K562 (cell line): Measurements from ENCODE around the gene RACK1. TPM values are rescaled to one million over a fixed set of nuclear protein-coding genes. Genes with fewer than 3 reads are reported as not detected.
A peak's percentile ranks its signal among the peaks of the same experiment; 100 is the strongest.

Experiments
- BRD9 ChIP-seq: fragments of 450-650 bp; IDR thresholded peaks from 2 replicates; pipeline ENCODE4 v1.6.1; 2018; ENCODE audit warnings: low read depth; ENCODE audit not compliant: partially characterized antibody
- CTBP1 ChIP-seq: fragments of 450-650 bp; IDR thresholded peaks from 2 replicates; pipeline ENCODE4 v1.6.1; 2016; ENCODE audit warnings: borderline replicate concordance
- HNRNPK ChIP-seq: fragments of 200-400 bp; formaldehyde crosslinking; IDR thresholded peaks from one replicate; pipeline ENCODE4 v1.6.1; 2018; ENCODE audit warnings: mild to moderate bottlenecking, low read depth, low read length; ENCODE audit not compliant: poor library complexity, severe bottlenecking
- KLF6 ChIP-seq: fragments of 250-450 bp; sonication (Bioruptor Pico); IDR thresholded peaks from 2 replicates; pipeline ENCODE4 v1.4.0; 2020; ENCODE audit warnings: mild to moderate bottlenecking, moderate library complexity, borderline replicate concordance
- NFIC ChIP-seq: fragments of 450-650 bp; IDR thresholded peaks from 2 replicates; pipeline ENCODE4 v1.6.1; 2017; ENCODE audit warnings: mild to moderate bottlenecking, inconsistent platforms
- NR4A1 ChIP-seq, 2 experiments: fragments of 250-450 bp in 1 of 2; fragments of 450-650 bp in 1 of 2; sonication (Bioruptor Pico) in 1 of 2; IDR thresholded peaks; 2 replicates each; pipeline versions ENCODE4 v1.4.0 to v1.6.1; 2016 to 2020; ENCODE audit warnings: mild to moderate bottlenecking in 2 of 2, missing compliant biosample characterization in 1 of 2, missing genetic modification characterization in 1 of 2, moderate library complexity in 1 of 2
- NUFIP1 ChIP-seq: fragments of 450-650 bp; IDR thresholded peaks from 2 replicates; pipeline ENCODE4 v1.6.1; 2018; ENCODE audit not compliant: partially characterized antibody
- PHTF2 ChIP-seq: fragments of 250-450 bp; sonication (Bioruptor Pico); IDR thresholded peaks from 2 replicates; pipeline ENCODE4 v1.5.0; 2021; ENCODE audit warnings: mild to moderate bottlenecking
- RFX5 ChIP-seq: IDR thresholded peaks from 2 replicates; pipeline ENCODE4 v1.6.1; 2011; ENCODE audit warnings: low read depth, mild to moderate bottlenecking, improper control_type of control experiment, low read length
- RHOXF2B ChIP-seq: fragments of 250-450 bp; sonication (Bioruptor Pico); conservative IDR thresholded peaks from 2 replicates; pipeline ENCODE4 v1.5.1; 2021
- SMAD1 ChIP-seq: fragments of 150-350 bp; IDR thresholded peaks from 2 replicates; pipeline ENCODE4 v1.6.1; 2014; ENCODE audit warnings: low read length, low read depth; ENCODE audit not compliant: partially characterized antibody
- SOX6 ChIP-seq: fragments of 450-650 bp; IDR thresholded peaks from 2 replicates; pipeline ENCODE4 v1.6.1; 2014; ENCODE audit warnings: mild to moderate bottlenecking
- TARDBP ChIP-seq: fragments of 450-650 bp; IDR thresholded peaks from 2 replicates; pipeline ENCODE4 v1.6.1; 2016
- ZFX ChIP-seq: sonication (generic); formaldehyde crosslinking; IDR thresholded peaks from 2 replicates; pipeline ENCODE4 v1.8.0; 2022; ENCODE audit warnings: mild to moderate bottlenecking, missing genetic modification reagents, moderate library complexity
- ZNF175 ChIP-seq: fragments of 200-800 bp; sonication (Bioruptor generic); IDR thresholded peaks from 2 replicates; pipeline ENCODE4 v1.6.1; 2016; ENCODE audit warnings: low read depth, mild to moderate bottlenecking, missing genetic modification characterization, missing compliant biosample characterization
- ZNF263 ChIP-seq: sonication (generic); formaldehyde crosslinking; IDR thresholded peaks from 2 replicates; pipeline ENCODE4 v1.8.0; 2022; ENCODE audit warnings: mild to moderate bottlenecking, missing genetic modification reagents, borderline replicate concordance
- ZNF764 ChIP-seq: fragments of 250-450 bp; sonication (Bioruptor Pico); IDR thresholded peaks from 2 replicates; pipeline ENCODE4 v1.4.0; 2020; ENCODE audit warnings: low read depth, mild to moderate bottlenecking, moderate library complexity
- polyA plus RNA-seq, 8 experiments: library from polyadenylated mRNA; depleted of rRNA in 4 of 8; stranded (reverse) in 5 of 8; unstranded in 3 of 8; fragments of >200 nt; fragmentation: Nextera tagmentation in 2 of 8; fragmentation: Illumina TruSeq in 1 of 8; extraction: Ambion mirVana in 2 of 8; extraction: Trizol in 1 of 8; gene quantifications; 2 replicates each; pipeline versions ENCODE4 v1.2.1 to v1.2.3, GENCODE V29; 2011 to 2014; ENCODE audit warnings: inconsistent platforms in 1 of 8, missing spikeins in 1 of 8
- total RNA-seq, 7 experiments: library from RNA; depleted of rRNA in 6 of 7; stranded (reverse); fragments of >200 nt in 6 of 7; fragmentation: Illumina TruSeq in 2 of 7; extraction: Trizol in 2 of 7; gene quantifications; 2 replicates each; pipeline versions ENCODE4 v1.2.1 to v1.2.3, GENCODE V29; 2011 to 2021; ENCODE audit warnings: low replicate concordance in 1 of 7
- TF ChIP-seq, protein P1 (sequence below): IDR thresholded peaks from 2 replicates; pipeline ENCODE4 v1.6.1; 2011; ENCODE audit warnings: borderline replicate concordance, low read depth, mild to moderate bottlenecking, moderate library complexity, low read length; ENCODE audit not compliant: insufficient read depth, poor library complexity, severe bottlenecking
- TF ChIP-seq, protein P2 (sequence below): fragments of 200-800 bp; sonication (Bioruptor generic); IDR thresholded peaks from 2 replicates; pipeline ENCODE4 v1.6.1; 2017; ENCODE audit warnings: missing genetic modification characterization, missing compliant biosample characterization
- TF ChIP-seq, protein P3 (sequence below): fragments of 250-450 bp; sonication (Bioruptor Pico); IDR thresholded peaks from 2 replicates; pipeline ENCODE4 v1.6.1; 2021; ENCODE audit warnings: mild to moderate bottlenecking
- TF ChIP-seq, protein P4 (sequence below): fragments of 450-650 bp; IDR thresholded peaks from 2 replicates; pipeline ENCODE4 v1.6.1; 2017; ENCODE audit warnings: antibody characterized with exemption

The RACK1 gene
- total and polyA plus RNA-seq, 9 of the 15 experiments (the other 6 are each of a cell fraction or from before 2014, with no cell fraction given) = 2,303 to 5,311 (median 3,833) TPM

DNA sequence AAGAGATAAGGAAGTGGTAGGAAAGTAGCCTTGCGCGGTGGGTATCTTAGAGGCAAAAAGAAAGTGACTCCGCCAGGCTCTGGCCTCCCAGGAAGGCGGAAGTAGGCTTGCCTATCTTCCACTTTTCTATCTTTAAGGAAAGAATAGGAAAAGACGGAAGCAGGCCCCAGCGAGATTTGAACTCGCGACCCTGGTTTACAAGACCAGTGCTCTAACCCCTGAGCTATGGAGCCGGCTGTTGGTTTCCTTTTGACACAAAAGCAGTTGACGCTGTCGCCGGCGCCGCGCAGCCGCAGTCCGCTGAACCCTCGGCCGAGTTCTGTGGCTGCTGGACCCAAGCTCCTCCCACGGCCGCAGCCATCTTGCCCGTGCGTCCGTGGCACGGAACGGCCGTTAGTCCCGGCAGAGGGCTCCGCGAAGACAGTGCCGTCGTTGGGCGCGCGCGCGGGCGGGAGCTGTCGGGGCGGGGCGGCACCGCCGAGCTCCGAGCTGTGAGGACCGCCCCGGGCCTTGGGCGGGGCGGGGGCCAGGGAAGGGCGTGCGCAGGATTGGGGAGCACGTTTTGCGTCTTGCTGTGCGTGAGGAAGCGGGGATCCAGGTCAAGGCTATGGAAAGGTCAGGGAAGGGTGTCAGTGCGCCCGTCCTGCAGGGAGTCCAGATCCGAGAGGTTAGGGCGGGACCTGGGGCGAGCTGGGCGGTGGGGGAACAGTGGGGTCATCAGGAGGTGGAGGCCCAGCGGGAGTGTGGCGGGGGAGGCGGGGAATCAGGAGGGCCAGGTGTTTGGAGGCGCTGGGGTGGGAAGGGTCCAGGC, 52.0 kb downstream of the RACK1 start (continued):
- TF ChIP-seq, protein P1, sequence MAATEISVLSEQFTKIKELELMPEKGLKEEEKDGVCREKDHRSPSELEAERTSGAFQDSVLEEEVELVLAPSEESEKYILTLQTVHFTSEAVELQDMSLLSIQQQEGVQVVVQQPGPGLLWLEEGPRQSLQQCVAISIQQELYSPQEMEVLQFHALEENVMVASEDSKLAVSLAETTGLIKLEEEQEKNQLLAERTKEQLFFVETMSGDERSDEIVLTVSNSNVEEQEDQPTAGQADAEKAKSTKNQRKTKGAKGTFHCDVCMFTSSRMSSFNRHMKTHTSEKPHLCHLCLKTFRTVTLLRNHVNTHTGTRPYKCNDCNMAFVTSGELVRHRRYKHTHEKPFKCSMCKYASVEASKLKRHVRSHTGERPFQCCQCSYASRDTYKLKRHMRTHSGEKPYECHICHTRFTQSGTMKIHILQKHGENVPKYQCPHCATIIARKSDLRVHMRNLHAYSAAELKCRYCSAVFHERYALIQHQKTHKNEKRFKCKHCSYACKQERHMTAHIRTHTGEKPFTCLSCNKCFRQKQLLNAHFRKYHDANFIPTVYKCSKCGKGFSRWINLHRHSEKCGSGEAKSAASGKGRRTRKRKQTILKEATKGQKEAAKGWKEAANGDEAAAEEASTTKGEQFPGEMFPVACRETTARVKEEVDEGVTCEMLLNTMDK = peak; percentile 34
- TF ChIP-seq BRD9 (peak; percentile 95), NR4A1 (CRISPR knock-in tag; IDR thresholded peaks at IDR 0.05) (no peak), NR4A1 (tag; IDR thresholded peaks at IDR 0.05) (0 out of 2 replicates have a peak, but pooled peaks have one; percentile 21), NFIC (peak; percentile 78), NUFIP1 (no peak), RFX5 (peak; percentile 61; the same call in 1 of the 2 replicates), CTBP1 (peak; percentile 99), ZNF764 (CRISPR knock-in tag) (peak; percentile 83), SOX6 (peak; percentile 68), PHTF2 (CRISPR knock-in tag) (no peak), HNRNPK (no peak), KLF6 (CRISPR knock-in tag) (no peak), SMAD1 (peak; percentile 23), ZFX (peak; percentile 85), ZNF263 (CRISPR knock-in tag) (peak; percentile 95), RHOXF2B (CRISPR knock-in tag) (no peak), ZNF175 (CRISPR knock-in tag) (0 out of 2 replicates have a peak, but pooled peaks have one; percentile 24), TARDBP (peak; percentile 86)
- TF ChIP-seq, protein P2, sequence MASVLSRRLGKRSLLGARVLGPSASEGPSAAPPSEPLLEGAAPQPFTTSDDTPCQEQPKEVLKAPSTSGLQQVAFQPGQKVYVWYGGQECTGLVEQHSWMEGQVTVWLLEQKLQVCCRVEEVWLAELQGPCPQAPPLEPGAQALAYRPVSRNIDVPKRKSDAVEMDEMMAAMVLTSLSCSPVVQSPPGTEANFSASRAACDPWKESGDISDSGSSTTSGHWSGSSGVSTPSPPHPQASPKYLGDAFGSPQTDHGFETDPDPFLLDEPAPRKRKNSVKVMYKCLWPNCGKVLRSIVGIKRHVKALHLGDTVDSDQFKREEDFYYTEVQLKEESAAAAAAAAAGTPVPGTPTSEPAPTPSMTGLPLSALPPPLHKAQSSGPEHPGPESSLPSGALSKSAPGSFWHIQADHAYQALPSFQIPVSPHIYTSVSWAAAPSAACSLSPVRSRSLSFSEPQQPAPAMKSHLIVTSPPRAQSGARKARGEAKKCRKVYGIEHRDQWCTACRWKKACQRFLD (CRISPR knock-in tag) = 0 out of 2 replicates have a peak, but pooled peaks have one; percentile 19
- TF ChIP-seq, protein P3, sequence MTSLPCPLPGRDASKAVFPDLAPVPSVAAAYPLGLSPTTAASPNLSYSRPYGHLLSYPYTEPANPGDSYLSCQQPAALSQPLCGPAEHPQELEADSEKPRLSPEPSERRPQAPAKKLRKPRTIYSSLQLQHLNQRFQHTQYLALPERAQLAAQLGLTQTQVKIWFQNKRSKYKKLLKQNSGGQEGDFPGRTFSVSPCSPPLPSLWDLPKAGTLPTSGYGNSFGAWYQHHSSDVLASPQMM = no peak
- TF ChIP-seq, protein P4, sequence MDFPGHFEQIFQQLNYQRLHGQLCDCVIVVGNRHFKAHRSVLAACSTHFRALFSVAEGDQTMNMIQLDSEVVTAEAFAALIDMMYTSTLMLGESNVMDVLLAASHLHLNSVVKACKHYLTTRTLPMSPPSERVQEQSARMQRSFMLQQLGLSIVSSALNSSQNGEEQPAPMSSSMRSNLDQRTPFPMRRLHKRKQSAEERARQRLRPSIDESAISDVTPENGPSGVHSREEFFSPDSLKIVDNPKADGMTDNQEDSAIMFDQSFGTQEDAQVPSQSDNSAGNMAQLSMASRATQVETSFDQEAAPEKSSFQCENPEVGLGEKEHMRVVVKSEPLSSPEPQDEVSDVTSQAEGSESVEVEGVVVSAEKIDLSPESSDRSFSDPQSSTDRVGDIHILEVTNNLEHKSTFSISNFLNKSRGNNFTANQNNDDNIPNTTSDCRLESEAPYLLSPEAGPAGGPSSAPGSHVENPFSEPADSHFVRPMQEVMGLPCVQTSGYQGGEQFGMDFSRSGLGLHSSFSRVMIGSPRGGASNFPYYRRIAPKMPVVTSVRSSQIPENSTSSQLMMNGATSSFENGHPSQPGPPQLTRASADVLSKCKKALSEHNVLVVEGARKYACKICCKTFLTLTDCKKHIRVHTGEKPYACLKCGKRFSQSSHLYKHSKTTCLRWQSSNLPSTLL = peak; percentile 77
